GM19193 (cell line): ENCODE measurements around the gene RPUSD4.
A peak's percentile ranks its signal among the peaks of the same experiment; 100 is the strongest.

Source experiments
- POLR2A ChIP-seq: IDR thresholded peaks from 4 replicates; pipeline ENCODE4 v1.6.1; 2011; ENCODE audit not compliant: insufficient read depth, insufficient read length; ENCODE audit errors: extremely low read depth

Gene RPUSD4, protein sequence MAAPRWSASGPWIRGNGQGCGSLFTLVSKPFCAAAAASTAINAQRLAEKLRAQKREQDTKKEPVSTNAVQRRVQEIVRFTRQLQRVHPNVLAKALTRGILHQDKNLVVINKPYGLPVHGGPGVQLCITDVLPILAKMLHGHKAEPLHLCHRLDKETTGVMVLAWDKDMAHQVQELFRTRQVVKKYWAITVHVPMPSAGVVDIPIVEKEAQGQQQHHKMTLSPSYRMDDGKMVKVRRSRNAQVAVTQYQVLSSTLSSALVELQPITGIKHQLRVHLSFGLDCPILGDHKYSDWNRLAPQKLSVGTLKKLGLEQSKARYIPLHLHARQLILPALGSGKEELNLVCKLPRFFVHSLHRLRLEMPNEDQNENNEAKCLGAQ

DNA sequence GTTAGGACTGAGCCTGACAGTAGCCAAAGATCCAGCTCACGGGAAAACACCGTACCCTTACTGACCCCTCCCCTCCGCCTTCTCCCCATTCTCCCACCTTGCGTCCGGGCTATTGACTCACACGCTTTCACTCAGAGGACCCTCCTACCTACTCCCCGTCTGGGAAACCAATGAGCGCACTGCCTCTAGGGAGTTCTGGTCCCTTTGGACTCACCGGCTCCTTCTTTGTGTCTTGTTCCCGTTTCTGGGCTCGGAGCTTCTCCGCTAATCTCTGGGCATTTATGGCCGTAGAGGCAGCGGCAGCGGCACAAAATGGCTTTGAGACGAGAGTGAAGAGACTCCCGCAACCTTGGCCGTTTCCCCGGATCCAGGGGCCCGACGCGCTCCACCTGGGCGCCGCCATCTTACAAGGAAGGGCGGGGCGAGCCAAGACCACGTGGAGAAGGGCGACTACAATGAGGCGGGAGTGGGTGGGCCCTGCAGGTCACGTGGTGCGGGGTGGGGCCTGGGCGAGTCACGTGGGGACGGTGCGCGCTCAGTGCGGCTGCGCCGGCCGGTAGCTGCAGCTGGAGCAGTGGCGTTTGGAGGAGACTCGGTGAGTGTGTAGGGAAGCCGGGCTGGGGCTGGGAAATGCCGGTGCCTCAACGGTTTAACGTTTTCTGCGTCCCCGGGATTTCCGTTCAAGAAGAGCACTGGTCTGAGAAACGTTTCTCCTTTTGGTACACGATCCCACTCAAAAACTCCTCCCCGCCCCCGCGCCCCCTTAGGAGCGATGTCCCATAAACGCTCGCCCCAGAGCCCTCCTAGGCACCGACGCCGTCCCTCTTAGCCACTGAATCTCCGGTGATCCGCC lies at the start of gene RPUSD4, which contains the start of gene FAM118B:
Gene RPUSD4 (minus strand): TSS at position 415 of the 853 bp plus-strand sequence. CDS start 12 bp downstream, at position 403.
Gene FAM118B (plus strand): TSS at position 547 of the 853 bp plus-strand sequence. CDS start 23,220 bp downstream, outside the sequence.
- TF ChIP-seq POLR2A = peak; percentile 96

- no peak for TF ChIP-seq POLR2A
Observed at GRCh38 chr11:126257764-126258163, 46.3 kb upstream of the RPUSD4 start.

- no peak for TF ChIP-seq POLR2A
Observed at GRCh38 chr11:126257144-126257543, 45.7 kb upstream of the RPUSD4 start.

- TF ChIP-seq POLR2A = no peak
Observed at GRCh38 chr11:126256216-126256615, 44.8 kb upstream of the RPUSD4 start.

DNA sequence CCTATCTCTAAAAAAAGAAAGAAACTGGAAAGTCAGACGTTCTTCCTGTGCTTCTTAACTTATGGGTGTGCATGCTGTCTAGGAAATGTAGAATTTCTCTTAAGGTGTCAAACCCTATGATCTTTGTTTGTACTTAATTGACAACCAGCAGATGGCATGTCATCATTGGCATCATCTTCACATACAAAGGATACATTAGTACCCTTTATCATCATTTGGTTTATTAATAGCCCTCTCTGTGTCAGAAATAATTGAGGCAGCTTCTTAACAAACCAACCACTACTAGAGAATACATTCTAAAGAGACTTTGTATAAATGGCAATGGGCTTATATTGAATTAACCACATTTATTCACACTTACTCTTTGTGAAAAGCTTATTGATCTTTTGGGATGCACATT lies 43.4 kb upstream of the RPUSD4 start:
- no peak for TF ChIP-seq POLR2A

DNA sequence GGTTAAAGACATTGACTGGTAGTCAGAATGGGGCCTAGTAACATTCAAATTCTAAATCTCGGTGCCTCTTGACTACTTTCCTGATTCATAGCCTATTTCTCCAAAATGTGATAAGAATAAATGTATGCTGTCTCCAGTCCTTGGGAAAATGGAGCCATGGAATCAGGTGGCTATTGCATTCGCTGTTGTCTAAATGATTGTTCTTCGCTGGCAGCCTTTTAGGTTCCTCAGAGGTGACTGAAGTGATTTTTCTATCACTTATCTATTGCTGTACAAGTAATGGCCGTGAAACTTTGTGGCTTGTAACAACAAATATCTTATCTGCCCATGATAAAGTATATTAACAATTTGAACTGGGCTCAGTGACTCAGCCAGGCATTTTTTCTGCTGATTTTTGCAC lies 41.8 kb upstream of the RPUSD4 start:
- no peak for TF ChIP-seq POLR2A

- TF ChIP-seq POLR2A = no peak
Observed at GRCh38 chr11:126246636-126247035, 35.2 kb upstream of the RPUSD4 start.

DNA sequence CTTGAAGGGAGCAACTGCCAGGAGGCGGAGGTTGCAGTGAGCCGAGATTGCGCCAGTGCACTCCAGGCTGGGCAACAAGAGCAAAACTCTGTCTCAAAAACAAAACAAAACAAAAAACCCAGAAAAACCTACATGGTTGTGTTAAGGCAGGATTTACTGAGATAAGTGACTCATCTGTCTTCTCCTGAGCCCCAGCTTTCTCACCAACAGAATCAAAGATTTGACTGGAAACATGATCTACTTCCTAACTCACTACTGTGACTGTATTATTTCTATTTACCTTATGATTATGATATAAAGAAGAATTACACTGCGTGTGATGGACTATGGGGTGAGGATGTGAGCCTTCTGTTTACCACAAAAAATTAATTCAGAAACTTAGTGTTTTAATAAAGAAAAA lies 21.9 kb upstream of the RPUSD4 start:
- no peak for TF ChIP-seq POLR2A

- TF ChIP-seq POLR2A = no peak
Observed at GRCh38 chr11:126232683-126233082, 21.2 kb upstream of the RPUSD4 start.

DNA sequence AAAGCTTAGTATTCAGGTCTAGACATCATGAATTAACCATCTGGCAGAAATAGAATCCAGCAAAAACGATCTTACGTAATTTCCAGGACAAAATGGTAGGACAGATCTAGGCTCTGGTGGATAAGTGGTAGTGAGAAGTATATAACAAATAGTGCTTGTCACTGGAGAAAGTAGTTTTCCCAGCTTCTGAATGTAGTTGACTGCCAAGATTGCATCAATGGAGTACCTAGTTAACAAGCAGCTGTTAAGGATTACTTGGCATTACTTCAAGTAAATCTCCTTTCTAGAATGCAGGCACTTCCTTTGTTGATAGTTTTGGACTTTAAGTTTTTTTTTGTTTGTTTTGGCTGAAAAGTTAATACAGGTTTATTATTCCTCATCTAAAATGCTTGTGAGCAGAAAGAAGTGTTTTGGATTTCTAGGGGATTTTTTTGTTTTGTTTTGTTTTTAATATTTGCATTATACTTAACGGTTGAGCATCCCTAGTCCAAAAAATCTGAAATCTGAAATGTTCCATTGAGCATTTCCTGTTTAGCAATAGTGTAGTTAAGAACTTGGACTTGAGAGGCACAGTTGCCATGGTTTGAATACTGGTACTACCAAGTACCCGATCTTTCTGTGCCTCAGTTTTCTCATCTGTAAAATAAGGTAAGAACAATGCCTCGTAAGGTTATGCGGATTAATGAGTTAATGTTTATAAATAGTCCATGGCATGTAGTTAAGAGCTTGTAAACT lies 20.4 kb upstream of the RPUSD4 start:
- TF ChIP-seq POLR2A = no peak

- no peak for TF ChIP-seq POLR2A
Observed at GRCh38 chr11:126229858-126230540, 18.5 kb upstream of the RPUSD4 start.

GRCh38 chr11:126226334-126227084 lies 15.1 kb upstream of the RPUSD4 start:
- TF ChIP-seq POLR2A = no peak

GRCh38 chr11:126225295-126225665 lies 13.8 kb upstream of the RPUSD4 start:
- no peak for TF ChIP-seq POLR2A
